ENCODE data around the gene ACSF2. TPM values are rescaled to one million over a fixed set of nuclear protein-coding genes. Genes with fewer than 3 reads are reported as not detected.

Gene ACSF2
- total RNA-seq, 5 donors from 2014 or later (not counting 1 experiment from before 2014, with no cell fraction given) = 17.7 to 26.4 (median 21.3) TPM

DNA sequence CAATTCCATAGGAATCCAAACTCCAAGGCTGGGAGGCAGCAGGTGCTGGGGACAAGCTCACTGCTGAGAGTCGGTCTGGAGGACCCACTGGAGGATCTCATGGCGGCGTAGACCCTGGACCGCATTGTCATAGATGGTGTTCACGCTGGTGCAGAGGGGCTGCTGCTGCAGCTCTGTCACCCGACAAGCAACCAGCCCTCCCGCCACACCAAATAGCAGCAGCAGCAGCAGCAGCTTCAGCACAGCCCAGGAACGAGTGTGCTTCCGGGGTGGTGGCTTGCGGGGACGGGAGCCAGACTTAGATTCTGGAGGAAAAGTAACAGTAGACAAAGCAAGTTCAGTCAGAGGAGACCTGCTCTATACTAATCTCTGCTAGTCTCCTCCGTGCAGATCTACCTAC lies 43.1 kb upstream of the ACSF2 start:
- WGBS (ENCODE audit: insufficient coverage) = 98% methylated on average over 11 of the region's 12 CpGs
- peaks cover 16 to 72% of the 10 kb centered on the region in 2 donors for H3K36me3 ChIP-seq (ENCODE audit: control insufficient read depth in 2 of 2, extremely low read depth in 1 of 2, insufficient read depth in 1 of 2, low read length in 1 of 2)
- POLR2A ChIA-PET = no interaction called here

DNA sequence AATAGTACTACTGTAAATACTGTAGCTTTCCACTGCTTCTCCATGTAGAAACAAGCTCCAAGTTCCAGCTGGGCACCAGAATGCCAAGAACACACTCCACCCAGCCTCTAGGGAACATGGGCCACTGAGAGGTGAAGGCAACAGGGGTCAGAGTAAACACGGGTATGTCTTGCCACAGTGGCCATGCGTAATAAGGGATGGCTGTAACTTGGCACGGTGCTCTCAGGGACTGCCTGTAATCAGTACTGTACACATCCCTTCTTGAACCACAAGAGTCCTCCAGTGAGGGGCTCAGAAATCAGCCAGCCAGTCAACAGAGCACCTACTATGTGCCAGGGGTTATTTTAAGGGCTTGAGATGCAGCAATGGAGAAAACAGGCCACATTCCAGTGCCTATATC lies 39.5 kb upstream of the ACSF2 start:
- no peak for DNase-seq
- H3K36me3 ChIP-seq (ENCODE audit: control insufficient read depth in 2 of 2, extremely low read depth in 1 of 2, insufficient read depth in 1 of 2, low read length in 1 of 2) = peaks cover 20 to 99% of the 10 kb centered on the region in 2 donors
- no peaks in the 10 kb centered on the region for H3K9me3 Mint-ChIP-seq
- H3K4me3 Mint-ChIP-seq = no peak overlapping the region
- H3K27ac ChIP-seq (ENCODE audit: low read length) = no peak overlapping the region
- CTCF ChIA-PET = no interaction called here
- no peaks in the 10 kb centered on the region for H3K27me3 Mint-ChIP-seq
- no peaks in the 10 kb centered on the region for H3K4me1 Mint-ChIP-seq
- H3K4me1 ChIP-seq (ENCODE audit: control insufficient read depth in 1 of 2, extremely low read depth in 1 of 2, insufficient read depth in 2 of 2, low read length in 2 of 2) = no peaks in the 10 kb centered on the region
- POLR2A ChIA-PET = interaction anchor here in 1 of 2 donors (0.5 to 1.1 kb wide), 2 partner anchors 14 to 35 kb away, joined by 3 read pairs; partner anchors contain the start of genes EME1 and MRPL27
- 83% methylated on average over 1 of the region's 3 CpGs for WGBS (ENCODE audit: insufficient coverage)
- H3K27me3 ChIP-seq (replicated peaks in 1 of 2; ENCODE audit: control insufficient read depth in 2 of 2, extremely low read depth in 1 of 2, insufficient read depth in 2 of 2, low read length in 1 of 2) = no peaks in the 10 kb centered on the region
- H3K27ac Mint-ChIP-seq = peak overlapping the region in 1 of 2 donors; percentile 64
- H3K36me3 Mint-ChIP-seq = peaks cover 68% of the 10 kb centered on the region
- H3K9me3 ChIP-seq = no peaks in the 10 kb centered on the region
- no peak overlapping the region for H3K4me3 ChIP-seq (ENCODE audit: control insufficient read depth in 1 of 2, extremely low read depth in 1 of 2, low read length in 1 of 2)
- ATAC-seq (replicated peaks in 1 of 4) = no peak

More for the DNA sequence above, 43.1 kb upstream of the ACSF2 start:
- Histone ChIP-seq H3K9me3 (no peaks in the 10 kb centered on the region), H3K4me1 (ENCODE audit: control insufficient read depth in 1 of 2, extremely low read depth in 1 of 2, insufficient read depth in 2 of 2, low read length in 2 of 2) (no peaks in the 10 kb centered on the region), H3K27ac (ENCODE audit: low read length) (no peak overlapping the region), H3K4me3 (ENCODE audit: control insufficient read depth in 1 of 2, extremely low read depth in 1 of 2, low read length in 1 of 2) (no peak overlapping the region), H3K27me3 (replicated peaks in 1 of 2; ENCODE audit: control insufficient read depth in 2 of 2, extremely low read depth in 1 of 2, insufficient read depth in 2 of 2, low read length in 1 of 2) (no peaks in the 10 kb centered on the region)
- Mint-ChIP-seq H3K36me3 (peaks cover 52% of the 10 kb centered on the region), H3K27me3 (no peaks in the 10 kb centered on the region), H3K4me3 (no peak overlapping the region), H3K9me3 (no peaks in the 10 kb centered on the region), H3K4me1 (no peaks in the 10 kb centered on the region), H3K27ac (no peak overlapping the region)
- ATAC-seq (replicated peaks in 1 of 4) = no peak
- CTCF ChIA-PET = no interaction called here
- DNase-seq = no peak

DNA sequence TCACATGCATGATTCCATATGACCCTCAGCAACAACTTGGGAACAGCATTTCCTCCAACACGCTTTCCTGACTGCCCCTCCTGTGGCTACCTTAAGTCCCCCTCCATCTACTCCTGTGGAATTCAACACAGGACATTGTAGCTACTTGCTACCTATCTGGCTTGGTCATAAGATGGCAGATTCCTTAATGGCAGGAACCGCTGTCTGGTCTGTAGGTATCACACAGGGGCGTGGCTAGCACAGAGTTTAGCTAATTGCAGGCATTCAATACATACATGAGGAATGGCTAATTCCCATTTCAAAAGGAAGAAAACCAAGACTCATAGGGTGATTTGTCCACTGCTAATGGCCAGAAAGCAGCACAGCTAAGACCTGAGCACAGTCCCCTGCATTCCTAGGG lies 37.3 kb upstream of the ACSF2 start:
- ChIA-PET POLR2A (no interaction called here), CTCF (interaction anchor here (1.0 kb wide), 2 partner anchors 8 kb away, joined by 3 read pairs; partner anchors contain the start of gene LRRC59 (in 2 of the 2))
- H3K27ac ChIP-seq (ENCODE audit: low read length) = no peak overlapping the region
- Mint-ChIP-seq H3K9me3 (no peaks in the 10 kb centered on the region), H3K4me1 (peaks cover 5 to 9% (median 8%) of the 10 kb centered on the region in 3 donors), H3K27ac (no peak overlapping the region), H3K4me3 (no peak overlapping the region), H3K27me3 (no peaks in the 10 kb centered on the region), H3K36me3 (peaks cover 70% of the 10 kb centered on the region)
- H3K4me3 ChIP-seq (ENCODE audit: control insufficient read depth in 1 of 2, extremely low read depth in 1 of 2, low read length in 1 of 2) = no peak overlapping the region
- DNase-seq = no peak
- 100% methylated on average over 3 of the region's 3 CpGs for WGBS (ENCODE audit: insufficient coverage)
- peaks cover 15 to 99% of the 10 kb centered on the region in 2 donors for H3K36me3 ChIP-seq (ENCODE audit: control insufficient read depth in 2 of 2, extremely low read depth in 1 of 2, insufficient read depth in 1 of 2, low read length in 1 of 2)
- H3K4me1 ChIP-seq (ENCODE audit: control insufficient read depth in 1 of 2, extremely low read depth in 1 of 2, insufficient read depth in 2 of 2, low read length in 2 of 2) = no peaks in the 10 kb centered on the region
- H3K27me3 ChIP-seq (replicated peaks in 1 of 2; ENCODE audit: control insufficient read depth in 2 of 2, extremely low read depth in 1 of 2, insufficient read depth in 2 of 2, low read length in 1 of 2) = no peaks in the 10 kb centered on the region
- H3K9me3 ChIP-seq = no peaks in the 10 kb centered on the region
- no peak for ATAC-seq (replicated peaks in 1 of 4)

DNA sequence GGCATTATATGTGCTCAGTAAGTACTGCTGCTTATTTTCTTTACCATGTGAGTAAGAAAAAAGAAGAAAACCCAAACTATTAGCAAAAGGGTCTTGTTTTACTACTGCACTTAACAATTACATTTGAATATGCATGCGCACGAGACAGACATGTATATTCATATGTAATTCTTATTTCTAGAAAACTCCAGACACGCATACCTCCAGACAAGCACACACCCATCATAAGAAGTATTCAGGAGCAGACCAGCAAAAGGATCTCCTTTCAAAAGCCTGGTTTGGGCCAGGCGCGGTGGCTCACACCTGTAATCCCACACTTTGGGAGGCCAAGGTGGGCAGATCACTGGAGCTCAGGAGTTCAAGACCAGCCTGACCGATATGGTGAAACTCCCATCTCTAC lies 36.5 kb upstream of the ACSF2 start:
- no peaks in the 10 kb centered on the region for H3K27me3 Mint-ChIP-seq
- ATAC-seq (replicated peaks in 1 of 4) (no peak), DNase-seq (no peak)
- peaks cover 73% of the 10 kb centered on the region for H3K36me3 Mint-ChIP-seq
- H3K9me3 Mint-ChIP-seq = no peaks in the 10 kb centered on the region
- H3K27me3 ChIP-seq (replicated peaks in 1 of 2; ENCODE audit: control insufficient read depth in 2 of 2, extremely low read depth in 1 of 2, insufficient read depth in 2 of 2, low read length in 1 of 2) = no peaks in the 10 kb centered on the region
- H3K4me3 ChIP-seq (ENCODE audit: control insufficient read depth in 1 of 2, extremely low read depth in 1 of 2, low read length in 1 of 2) = no peak overlapping the region
- 100% methylated on average over 3 of the region's 6 CpGs for WGBS (ENCODE audit: insufficient coverage)
- H3K36me3 ChIP-seq (ENCODE audit: control insufficient read depth in 2 of 2, extremely low read depth in 1 of 2, insufficient read depth in 1 of 2, low read length in 1 of 2) = peaks cover 15 to 99% of the 10 kb centered on the region in 2 donors
- H3K27ac ChIP-seq (ENCODE audit: low read length) = no peak overlapping the region
- no peak overlapping the region for H3K4me3 Mint-ChIP-seq
- ChIA-PET POLR2A (no interaction called here), CTCF (no interaction called here)
- no peaks in the 10 kb centered on the region for H3K9me3 ChIP-seq
- H3K4me1 Mint-ChIP-seq = peaks cover 13 to 14% (median 13%) of the 10 kb centered on the region in 3 donors
- H3K4me1 ChIP-seq (ENCODE audit: control insufficient read depth in 1 of 2, extremely low read depth in 1 of 2, insufficient read depth in 2 of 2, low read length in 2 of 2) = no peaks in the 10 kb centered on the region
- no peak overlapping the region for H3K27ac Mint-ChIP-seq

DNA sequence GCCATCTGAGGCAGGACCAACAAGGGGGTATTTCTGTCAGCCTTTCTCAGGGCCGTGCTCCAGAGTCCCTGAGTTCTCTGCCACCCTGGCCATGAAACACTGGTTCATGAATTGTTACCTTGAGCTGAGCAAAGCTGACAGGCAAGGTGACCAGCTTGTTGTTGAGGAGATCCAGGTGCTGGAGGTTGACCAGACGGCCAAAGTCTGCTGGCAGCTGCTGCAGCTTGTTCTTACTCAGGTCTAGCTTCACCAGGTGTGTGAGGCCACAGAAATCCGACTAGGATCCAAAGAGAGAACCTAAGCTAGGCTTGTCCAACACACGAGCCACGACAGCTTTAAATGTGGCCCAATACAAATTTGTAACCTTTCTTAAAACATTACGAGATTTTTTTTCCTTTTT lies 33.4 kb upstream of the ACSF2 start:
- Mint-ChIP-seq H3K27me3 (no peaks in the 10 kb centered on the region), H3K36me3 (peaks cover 48% of the 10 kb centered on the region), H3K4me1 (peaks cover 34 to 40% (median 36%) of the 10 kb centered on the region in 3 donors), H3K27ac (no peak overlapping the region), H3K9me3 (no peaks in the 10 kb centered on the region), H3K4me3 (no peak overlapping the region)
- Histone ChIP-seq H3K27me3 (replicated peaks in 1 of 2; ENCODE audit: control insufficient read depth in 2 of 2, extremely low read depth in 1 of 2, insufficient read depth in 2 of 2, low read length in 1 of 2) (no peaks in the 10 kb centered on the region), H3K4me1 (ENCODE audit: control insufficient read depth in 1 of 2, extremely low read depth in 1 of 2, insufficient read depth in 2 of 2, low read length in 2 of 2) (peaks cover 15 to 22% of the 10 kb centered on the region in 2 experiments), H3K4me3 (ENCODE audit: control insufficient read depth in 1 of 2, extremely low read depth in 1 of 2, low read length in 1 of 2) (no peak overlapping the region), H3K27ac (ENCODE audit: low read length) (no peak overlapping the region), H3K36me3 (ENCODE audit: control insufficient read depth in 2 of 2, extremely low read depth in 1 of 2, insufficient read depth in 1 of 2, low read length in 1 of 2) (peaks cover 7 to 74% of the 10 kb centered on the region in 2 donors), H3K9me3 (no peaks in the 10 kb centered on the region)
- no peak for DNase-seq
- 96% methylated on average over 6 of the region's 6 CpGs for WGBS (ENCODE audit: insufficient coverage)
- ChIA-PET POLR2A (interaction anchor here in 1 of 2 donors (0.5 kb wide), 1 partner anchor 87 kb away, joined by 6 read pairs; no protein-coding TSS in a partner anchor), CTCF (no interaction called here)
- ATAC-seq (replicated peaks in 1 of 4) = no peak

DNA sequence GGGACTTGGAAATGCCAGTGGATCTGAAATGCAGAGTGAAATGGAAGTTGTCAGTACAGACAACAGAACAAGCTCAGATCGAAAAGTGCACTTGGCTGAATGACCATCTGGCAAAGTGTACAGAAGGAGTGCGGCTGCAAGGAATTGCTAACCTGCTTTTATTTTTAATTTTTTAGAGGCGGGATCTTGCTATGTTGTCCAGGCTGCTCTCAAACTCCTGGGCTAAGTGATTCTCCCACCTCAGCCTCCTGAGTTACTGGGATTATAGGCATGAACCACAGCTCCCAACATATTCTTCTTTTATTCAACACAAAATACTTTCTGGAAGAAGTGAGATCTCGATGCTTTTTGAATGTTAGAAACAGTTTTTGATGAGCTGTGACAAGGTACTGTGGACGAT lies 32.3 kb upstream of the ACSF2 start:
- DNase-seq (no peak), ATAC-seq (replicated peaks in 1 of 4) (no peak)
- Mint-ChIP-seq H3K27ac (no peak overlapping the region), H3K4me1 (peaks cover 38 to 43% (median 40%) of the 10 kb centered on the region in 3 donors), H3K36me3 (peaks cover 38% of the 10 kb centered on the region), H3K9me3 (no peaks in the 10 kb centered on the region), H3K27me3 (no peaks in the 10 kb centered on the region), H3K4me3 (peak overlapping the region in 1 of 3 donors; percentile 1)
- ChIA-PET POLR2A (interaction anchor here (0.5 to 0.6 kb wide), 2 partner anchors 387 to 581 kb away, joined by 6 to 12 read pairs; no protein-coding TSS in a partner anchor), CTCF (interaction anchor here in 1 of 2 donors (0.5 kb wide), 1 partner anchor 981 kb away, joined by 5 read pairs; no protein-coding TSS in a partner anchor)
- WGBS (ENCODE audit: insufficient coverage) = 100% methylated on average over 3 of the region's 5 CpGs
- H3K9me3 ChIP-seq = no peaks in the 10 kb centered on the region
- peaks cover 17 to 28% of the 10 kb centered on the region in 2 experiments for H3K4me1 ChIP-seq (ENCODE audit: control insufficient read depth in 1 of 2, extremely low read depth in 1 of 2, insufficient read depth in 2 of 2, low read length in 2 of 2)
- H3K27ac ChIP-seq (ENCODE audit: low read length) = no peak overlapping the region
- no peaks in the 10 kb centered on the region for H3K27me3 ChIP-seq (replicated peaks in 1 of 2; ENCODE audit: control insufficient read depth in 2 of 2, extremely low read depth in 1 of 2, insufficient read depth in 2 of 2, low read length in 1 of 2)
- H3K36me3 ChIP-seq (ENCODE audit: control insufficient read depth in 2 of 2, extremely low read depth in 1 of 2, insufficient read depth in 1 of 2, low read length in 1 of 2) = peaks cover 0 to 63% of the 10 kb centered on the region in 2 donors
- no peak overlapping the region for H3K4me3 ChIP-seq (ENCODE audit: control insufficient read depth in 1 of 2, extremely low read depth in 1 of 2, low read length in 1 of 2)

Measured in T-cell (primary cell).